ENCODE results near the gene NAGS.

Gene NAGS

GRCh38 chr17:43986225-43986981 is 18.0 kb upstream of the NAGS start:
- Histone ChIP-seq H4K20me1 (ENCODE audit: insufficient read depth, low read length) (no peaks in the 10 kb centered on the region), H3K36me3 (ENCODE audit: insufficient read depth, low read length) (no peaks in the 10 kb centered on the region), H3K79me2 (ENCODE audit: insufficient read depth, low read length) (no peaks in the 10 kb centered on the region), H3K9me3 (ENCODE audit: low read length) (no peaks in the 10 kb centered on the region), H3F3A (ENCODE audit: insufficient read depth, low read length) (no peaks in the 10 kb centered on the region), H2AFZ (ENCODE audit: low read length) (no peak overlapping the region), H3K4me3 (ENCODE audit: low read depth, low read length, poor library complexity, severe bottlenecking) (no peak overlapping the region), H3K4me2 (ENCODE audit: low read length) (no peak overlapping the region), H3K27ac (ENCODE audit: low read depth, low read length, poor library complexity, severe bottlenecking) (no peak overlapping the region), H3K9ac (ENCODE audit: low read length) (no peak overlapping the region), H3K4me1 (ENCODE audit: insufficient read depth, low read length, severe bottlenecking) (no peaks in the 10 kb centered on the region), H3K27me3 (ENCODE audit: insufficient read depth, low read length) (0 out of 2 replicates have a peak, but pooled peaks cover 6% of the 10 kb centered on the region), H3K9me2 (ENCODE audit: low read depth, low read length) (no peaks in the 10 kb centered on the region)
- no peak for TF ChIP-seq CTCF (IDR thresholded peaks at IDR 0.05; ENCODE audit: low read length)
- no peak for TF ChIP-seq EZH2 (IDR thresholded peaks at IDR 0.05; ENCODE audit: borderline replicate concordance, low read length)

- Histone ChIP-seq H3K4me3 (ENCODE audit: low read depth, low read length, poor library complexity, severe bottlenecking) (no peak overlapping the region), H3K4me1 (ENCODE audit: insufficient read depth, low read length, severe bottlenecking) (no peaks in the 10 kb centered on the region), H3K27ac (ENCODE audit: low read depth, low read length, poor library complexity, severe bottlenecking) (no peak overlapping the region), H3K4me2 (ENCODE audit: low read length) (no peak overlapping the region), H3K9ac (ENCODE audit: low read length) (no peak overlapping the region), H4K20me1 (ENCODE audit: insufficient read depth, low read length) (no peaks in the 10 kb centered on the region), H3K36me3 (ENCODE audit: insufficient read depth, low read length) (no peaks in the 10 kb centered on the region), H3K27me3 (ENCODE audit: insufficient read depth, low read length) (0 out of 2 replicates have a peak, but pooled peaks cover 6% of the 10 kb centered on the region), H3K9me2 (ENCODE audit: low read depth, low read length) (no peaks in the 10 kb centered on the region), H3K79me2 (ENCODE audit: insufficient read depth, low read length) (no peaks in the 10 kb centered on the region), H3F3A (ENCODE audit: insufficient read depth, low read length) (no peaks in the 10 kb centered on the region), H2AFZ (ENCODE audit: low read length) (no peak overlapping the region), H3K9me3 (ENCODE audit: low read length) (no peaks in the 10 kb centered on the region)
- TF ChIP-seq CTCF (IDR thresholded peaks at IDR 0.05; ENCODE audit: low read length) (no peak), EZH2 (IDR thresholded peaks at IDR 0.05; ENCODE audit: borderline replicate concordance, low read length) (no peak)
These were observed 17.0 kb upstream of the NAGS start for GRCh38 chr17:43987131-43988021.

- Histone ChIP-seq H3K4me1 (ENCODE audit: insufficient read depth, low read length, severe bottlenecking) (no peaks in the 10 kb centered on the region), H2AFZ (ENCODE audit: low read length) (no peak overlapping the region), H3K9me3 (ENCODE audit: low read length) (no peaks in the 10 kb centered on the region), H3K9ac (ENCODE audit: low read length) (no peak overlapping the region), H3K9me2 (ENCODE audit: low read depth, low read length) (no peaks in the 10 kb centered on the region), H3K4me3 (ENCODE audit: low read depth, low read length, poor library complexity, severe bottlenecking) (no peak overlapping the region), H3K4me2 (ENCODE audit: low read length) (no peak overlapping the region), H3K79me2 (ENCODE audit: insufficient read depth, low read length) (no peaks in the 10 kb centered on the region), H3K27ac (ENCODE audit: low read depth, low read length, poor library complexity, severe bottlenecking) (no peak overlapping the region), H3K36me3 (ENCODE audit: insufficient read depth, low read length) (no peaks in the 10 kb centered on the region), H3F3A (ENCODE audit: insufficient read depth, low read length) (no peaks in the 10 kb centered on the region), H4K20me1 (ENCODE audit: insufficient read depth, low read length) (no peaks in the 10 kb centered on the region), H3K27me3 (ENCODE audit: insufficient read depth, low read length) (0 out of 2 replicates have a peak, but pooled peaks cover 6% of the 10 kb centered on the region)
- TF ChIP-seq EZH2 (IDR thresholded peaks at IDR 0.05; ENCODE audit: borderline replicate concordance, low read length) (no peak), CTCF (IDR thresholded peaks at IDR 0.05; ENCODE audit: low read length) (no peak)
These were observed 16.1 kb upstream of the NAGS start for GRCh38 chr17:43988301-43988700.
